NCI-H1694 (cell line): ENCODE results near the gene PRKAR2A.

Experiments
- DNase-seq: peaks from one replicate; lab custom pipeline; 2025; lab: John Stamatoyannopoulos, UW

The PRKAR2A gene

DNA sequence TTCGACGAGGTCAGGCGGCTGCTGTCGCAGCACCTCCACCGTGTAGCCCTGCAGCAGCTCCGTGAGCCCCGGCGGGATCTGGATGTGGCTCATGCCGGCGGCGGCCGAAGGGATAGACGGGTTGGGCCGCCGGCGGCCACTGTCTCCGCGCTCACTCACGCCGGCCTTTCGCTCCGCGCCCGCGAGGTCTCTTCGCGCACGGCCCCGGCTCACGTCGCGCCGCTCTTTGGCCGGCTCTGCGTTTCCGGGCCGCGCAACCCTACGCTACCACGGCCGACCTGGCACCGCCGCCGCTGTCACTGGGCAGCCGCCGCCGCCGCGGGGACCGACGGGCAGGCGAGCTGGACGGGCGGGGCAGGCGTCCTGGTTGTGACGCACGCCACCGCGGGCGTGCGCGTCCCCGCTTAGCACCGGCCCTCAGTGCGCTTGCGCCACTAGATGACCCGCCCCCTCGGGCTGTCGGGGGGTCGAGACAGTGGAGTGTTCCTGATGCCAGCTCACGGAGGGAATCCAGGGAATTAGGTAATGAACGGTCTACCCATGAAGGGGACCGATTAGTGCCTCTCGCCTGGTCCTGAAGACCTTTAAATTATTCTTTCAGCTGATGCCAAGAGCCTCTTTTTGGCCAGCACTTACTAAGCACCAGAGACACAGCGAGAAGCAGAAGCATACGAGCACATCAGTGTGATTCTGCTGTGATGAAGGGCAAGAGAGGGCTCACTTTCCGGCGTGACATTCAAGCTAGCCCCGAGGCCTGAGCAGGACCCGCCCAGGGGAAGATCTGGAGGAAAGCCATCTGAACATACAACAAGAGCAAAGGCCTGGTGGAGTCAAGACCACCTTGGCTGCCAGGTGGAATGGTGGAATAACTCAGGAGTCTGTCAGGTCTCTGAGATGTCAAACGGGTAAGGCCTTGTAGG is at the start of gene PRKAR2A:
PRKAR2A (minus strand) TSS at position 371 of the 920 bp plus-strand sequence; CDS start at position 93, 278 bp downstream.
- DNase-seq, result no peak

DNA sequence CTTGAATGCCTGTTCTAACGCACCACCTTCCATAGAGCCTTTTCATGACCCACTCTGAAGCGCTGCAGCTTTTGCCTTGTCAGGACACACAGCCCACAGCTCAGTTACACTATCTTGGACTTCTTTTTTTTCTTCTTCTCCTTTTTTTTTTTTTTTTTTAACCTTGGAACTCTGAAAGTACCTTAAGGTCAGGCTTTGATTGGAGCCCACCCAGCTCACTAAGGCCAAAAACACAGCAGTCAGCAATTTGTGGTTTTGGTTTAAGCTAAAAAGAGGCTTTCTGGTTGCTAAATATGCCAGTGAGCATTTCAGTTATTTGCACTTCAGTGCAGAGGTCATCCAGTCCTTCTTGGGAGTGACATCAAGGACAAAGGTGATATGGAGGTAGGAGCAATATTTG is 49.3 kb upstream of the PRKAR2A start:
- no peak for DNase-seq

DNA sequence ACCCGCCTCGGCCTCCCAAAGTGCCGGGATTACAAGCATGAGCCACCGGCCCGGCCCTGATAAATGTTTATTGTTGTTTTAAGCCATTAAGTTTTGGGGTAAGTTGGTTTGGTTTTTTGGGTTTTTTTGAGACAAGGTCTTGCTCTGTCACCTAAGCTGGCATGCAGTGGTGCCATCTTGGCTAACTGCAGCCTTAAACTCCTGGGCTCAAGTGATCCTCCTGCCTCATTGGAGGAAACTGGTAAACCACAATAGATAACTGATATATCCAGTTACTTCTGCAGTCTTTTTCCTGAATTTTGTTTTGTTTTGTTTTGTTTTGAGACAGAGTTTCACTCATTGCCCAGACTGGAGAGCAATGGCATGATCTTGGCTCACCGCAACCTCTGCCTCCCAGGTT is 46.8 kb upstream of the PRKAR2A start:
- DNase-seq, result no peak

DNA sequence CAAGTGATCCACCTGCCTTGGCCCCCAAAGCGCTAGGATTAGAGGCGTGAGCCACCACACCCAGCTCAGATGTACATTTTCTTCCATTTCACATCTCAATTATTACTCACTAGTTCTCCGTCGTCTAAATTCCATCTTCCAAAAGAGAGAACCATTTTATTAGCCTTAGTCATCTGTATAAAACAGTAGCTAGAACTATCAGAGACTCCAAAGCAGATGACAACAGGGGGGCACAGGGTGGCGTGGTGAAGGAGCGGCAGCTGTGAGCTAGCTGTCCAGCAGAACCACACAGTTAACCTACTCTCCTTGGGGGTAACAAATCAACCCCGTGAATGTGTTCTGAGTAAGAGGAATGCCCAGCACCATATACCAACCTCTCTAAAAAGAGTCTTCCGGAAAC is 43.9 kb upstream of the PRKAR2A start:
- DNase-seq, result no peak

DNA sequence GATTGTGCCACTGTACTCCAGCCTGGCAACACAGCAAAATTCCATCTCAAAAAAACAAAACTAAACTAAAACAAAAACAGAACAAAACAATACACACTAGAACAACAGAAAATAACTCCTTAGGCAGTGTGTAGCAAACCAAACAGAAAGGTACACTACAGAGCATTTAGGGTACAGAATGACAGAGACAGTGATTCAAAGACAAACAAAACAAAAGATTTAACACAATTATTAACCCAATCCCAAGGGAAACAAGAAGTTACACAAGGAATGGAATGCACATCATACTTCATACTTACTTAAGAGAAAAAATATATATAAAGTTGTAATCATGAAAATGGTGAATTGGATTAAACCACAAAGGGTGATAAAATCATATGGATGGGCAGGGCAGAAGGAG is 38.1 kb upstream of the PRKAR2A start:
- DNase-seq, result no peak

DNA sequence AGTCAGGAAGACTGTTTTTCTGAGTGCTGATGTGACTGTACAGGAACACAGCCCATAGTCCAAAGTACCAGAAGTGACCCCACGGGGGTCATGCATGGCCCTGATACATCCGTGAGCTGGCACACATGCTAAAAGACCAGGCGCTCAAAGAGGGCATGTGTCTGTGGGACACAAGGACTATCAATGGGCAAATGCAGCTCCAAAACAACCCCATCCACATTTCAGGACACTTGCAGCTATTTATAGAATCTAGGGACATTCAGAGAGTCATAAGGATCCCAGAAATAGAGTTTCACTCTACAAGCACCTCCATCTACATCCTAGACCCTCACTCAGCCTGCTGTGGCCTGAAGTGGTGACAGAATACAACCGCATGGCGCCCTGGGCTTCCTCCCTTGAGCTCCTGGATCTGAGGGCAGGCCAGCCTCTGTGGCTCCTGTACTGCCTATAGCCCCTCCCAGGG is 34.0 kb upstream of the PRKAR2A start:
- DNase-seq, result no peak

DNA sequence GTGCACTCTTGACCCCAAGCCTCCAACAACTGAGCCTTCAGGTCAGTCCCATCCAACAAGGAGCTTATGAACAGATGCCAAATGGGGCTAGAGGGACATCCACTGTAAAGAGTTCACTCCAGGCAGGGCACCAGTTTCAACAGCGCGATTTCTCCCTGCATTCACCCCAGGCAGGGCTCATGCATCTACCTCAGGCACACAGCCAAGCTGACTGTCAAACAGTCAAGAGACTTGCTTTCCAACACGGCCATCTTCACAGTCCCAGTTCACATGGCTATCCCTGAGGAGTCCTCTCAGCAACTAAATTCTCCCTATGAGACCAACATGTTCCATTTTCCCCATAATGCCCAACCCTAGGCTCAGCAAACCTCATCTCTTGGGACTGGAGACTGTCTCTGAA is 33.3 kb upstream of the PRKAR2A start:
- no peak for DNase-seq

DNA sequence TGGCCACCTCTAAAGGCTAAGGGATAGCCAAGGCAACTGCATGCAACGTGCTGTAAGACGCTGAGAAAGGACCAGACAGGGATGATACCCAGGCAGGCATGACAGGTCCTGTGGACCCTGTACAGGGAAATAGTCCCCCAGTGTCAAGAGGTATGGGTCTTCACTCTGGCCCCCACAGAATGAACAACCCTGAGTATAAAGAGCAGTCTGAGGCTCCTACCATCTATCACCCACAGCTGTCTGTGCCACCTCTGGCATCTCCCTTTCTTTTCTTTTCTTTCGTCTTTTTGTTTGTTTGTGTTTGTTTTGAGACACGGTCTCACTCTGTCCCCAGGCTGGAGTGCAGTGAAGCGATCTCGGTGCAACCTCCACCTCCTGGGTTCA is 32.3 kb upstream of the PRKAR2A start:
- no peak for DNase-seq

DNA sequence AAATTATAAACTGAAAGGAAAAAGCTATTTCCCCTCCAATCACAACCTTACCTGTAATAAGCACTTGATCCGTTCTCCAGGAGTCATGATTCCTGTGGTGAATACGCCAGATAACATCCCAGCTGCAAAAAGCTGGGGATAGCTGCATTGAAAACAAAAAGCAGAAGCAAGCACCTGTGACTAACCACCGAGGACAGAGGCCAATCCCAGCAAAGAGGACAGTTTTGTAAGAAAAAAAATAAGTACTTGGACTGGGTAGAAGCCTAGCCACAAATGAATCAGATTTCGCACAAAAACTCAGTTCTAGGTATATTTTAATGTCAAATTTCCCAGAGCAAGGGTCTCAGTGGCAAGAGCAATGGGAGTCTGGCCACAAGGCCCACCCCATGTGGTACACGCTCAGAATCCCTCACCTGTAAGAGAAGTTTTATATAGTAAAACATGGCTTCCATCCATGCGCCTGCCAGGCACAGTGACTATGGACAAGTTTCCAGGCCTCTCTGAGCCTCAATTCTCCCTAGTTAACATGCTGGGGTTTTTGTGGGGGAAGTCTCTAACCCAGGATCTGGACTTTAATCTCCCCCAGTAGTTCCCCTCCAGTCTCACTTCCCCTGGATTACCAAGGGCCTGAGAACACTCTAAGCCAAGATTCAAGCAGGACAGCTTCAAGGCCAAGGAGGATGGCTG is 31.8 kb upstream of the PRKAR2A start:
- DNase-seq, result no peak

DNA sequence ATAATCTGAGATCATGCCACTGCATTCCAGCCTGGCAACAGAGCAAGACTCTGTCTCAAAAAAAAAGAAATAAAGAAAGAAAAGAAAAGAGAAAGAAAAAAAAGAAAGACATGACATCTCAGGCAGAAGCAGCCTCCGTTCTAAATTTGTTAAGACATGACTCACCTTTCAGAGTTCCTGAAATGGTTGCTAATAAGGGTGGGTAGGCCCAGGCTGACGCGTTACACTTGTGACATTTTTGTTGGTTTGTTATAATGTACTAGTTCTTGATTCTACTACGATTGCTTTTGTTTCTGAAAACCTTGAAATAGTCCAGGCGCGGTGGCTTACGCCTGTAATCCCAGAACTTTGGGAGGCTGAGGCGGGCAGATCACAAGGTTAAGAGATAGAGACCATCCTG is 30.0 kb upstream of the PRKAR2A start:
- DNase-seq, result no peak

DNA sequence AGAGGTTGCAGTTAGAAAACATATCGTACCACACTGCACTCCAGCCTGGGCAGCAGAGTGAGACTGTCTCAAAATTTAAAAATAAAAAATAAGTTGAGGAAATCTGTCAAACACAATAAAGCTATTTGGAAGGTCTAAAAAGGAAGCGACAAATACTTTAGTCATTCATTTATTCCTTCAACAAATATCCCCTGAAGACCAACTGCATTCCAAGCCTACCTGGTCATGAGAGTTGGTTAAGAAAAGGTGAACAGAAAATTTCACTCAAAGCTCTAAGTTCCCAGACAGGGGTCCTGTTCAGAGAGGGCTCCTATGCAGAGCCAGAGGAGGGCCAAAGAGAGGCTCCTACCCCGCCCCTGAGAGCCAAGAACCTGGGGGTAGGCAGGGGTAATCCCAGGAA is 15.4 kb upstream of the PRKAR2A start:
- no peak for DNase-seq

DNA sequence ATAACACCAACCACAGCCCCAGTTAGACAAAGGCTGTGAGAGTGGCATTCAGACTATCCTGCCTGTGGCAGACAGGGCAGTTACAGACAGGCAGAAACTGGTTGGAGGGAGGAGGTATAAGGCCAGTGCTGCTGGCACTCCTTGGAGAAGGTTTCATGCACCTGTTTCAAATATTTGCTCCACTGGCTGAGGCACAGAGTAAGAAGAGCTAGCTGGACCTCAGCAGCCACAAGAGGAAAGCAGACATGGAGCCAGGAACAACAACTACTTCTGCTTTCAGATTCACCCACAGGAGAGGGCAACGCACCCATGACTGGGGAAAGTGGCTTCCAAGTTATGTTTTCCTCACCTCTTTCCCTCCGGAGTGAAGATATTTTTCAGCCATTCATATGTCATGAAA is 11.5 kb upstream of the PRKAR2A start:
- no peak for DNase-seq

DNA sequence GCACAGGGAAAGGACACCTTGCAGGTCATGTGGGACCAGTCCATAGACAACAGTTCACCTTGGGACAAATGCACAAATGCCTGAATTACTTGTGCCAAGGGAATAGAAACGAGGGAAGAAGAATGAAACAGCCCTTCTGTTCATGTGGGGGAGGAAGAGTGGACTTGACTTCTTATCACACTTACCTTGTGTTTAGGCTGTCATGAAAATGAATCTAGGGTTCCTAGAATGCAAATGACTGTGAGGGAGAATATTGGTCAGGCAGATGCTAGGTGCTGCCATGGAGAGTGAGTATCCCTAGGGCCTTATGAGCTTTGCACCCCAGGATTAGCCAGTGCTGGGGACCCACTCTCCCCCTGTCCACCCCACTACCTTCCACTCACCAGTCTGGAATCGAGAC is 11.0 kb upstream of the PRKAR2A start:
- no peak for DNase-seq

DNA sequence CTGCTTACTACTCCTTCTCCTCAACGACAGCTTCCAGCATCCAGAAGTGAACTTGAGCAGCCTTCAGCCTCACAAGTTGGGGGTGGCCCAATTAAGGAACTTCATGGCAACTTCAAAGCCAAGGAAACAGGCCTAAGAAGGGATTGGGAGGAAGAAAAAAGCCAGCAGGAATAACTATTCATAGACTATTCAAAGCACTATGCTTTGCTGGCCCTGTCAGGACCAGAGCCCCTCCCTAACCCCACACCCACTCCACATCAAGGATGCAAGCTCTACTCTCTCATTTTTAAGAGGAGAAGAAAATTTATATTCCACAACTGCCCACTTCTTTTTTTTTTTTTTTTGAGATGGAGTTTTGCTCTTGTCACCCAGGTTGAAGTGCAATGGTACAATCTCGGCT is 10.0 kb upstream of the PRKAR2A start:
- DNase-seq, result no peak

DNA sequence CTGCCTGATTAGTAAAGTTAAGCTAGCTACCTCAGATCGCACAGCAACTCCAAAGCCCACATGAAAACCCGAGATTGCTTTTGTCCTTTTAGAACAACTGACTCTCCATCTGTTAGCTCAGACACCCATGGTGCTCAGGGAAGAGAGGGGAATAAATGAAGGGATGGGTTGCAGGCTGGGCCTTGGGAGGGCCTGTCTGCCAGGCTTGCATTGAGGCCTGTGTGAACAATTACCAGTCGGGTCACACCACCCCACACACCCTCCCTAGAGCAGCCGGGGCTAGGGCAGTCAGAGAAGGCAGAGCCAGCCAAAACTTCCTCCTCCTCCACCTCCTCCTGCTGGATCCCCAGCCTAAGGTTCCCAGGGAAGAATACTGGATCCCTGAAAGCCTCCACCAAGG is 8.8 kb upstream of the PRKAR2A start:
- DNase-seq, result no peak

DNA sequence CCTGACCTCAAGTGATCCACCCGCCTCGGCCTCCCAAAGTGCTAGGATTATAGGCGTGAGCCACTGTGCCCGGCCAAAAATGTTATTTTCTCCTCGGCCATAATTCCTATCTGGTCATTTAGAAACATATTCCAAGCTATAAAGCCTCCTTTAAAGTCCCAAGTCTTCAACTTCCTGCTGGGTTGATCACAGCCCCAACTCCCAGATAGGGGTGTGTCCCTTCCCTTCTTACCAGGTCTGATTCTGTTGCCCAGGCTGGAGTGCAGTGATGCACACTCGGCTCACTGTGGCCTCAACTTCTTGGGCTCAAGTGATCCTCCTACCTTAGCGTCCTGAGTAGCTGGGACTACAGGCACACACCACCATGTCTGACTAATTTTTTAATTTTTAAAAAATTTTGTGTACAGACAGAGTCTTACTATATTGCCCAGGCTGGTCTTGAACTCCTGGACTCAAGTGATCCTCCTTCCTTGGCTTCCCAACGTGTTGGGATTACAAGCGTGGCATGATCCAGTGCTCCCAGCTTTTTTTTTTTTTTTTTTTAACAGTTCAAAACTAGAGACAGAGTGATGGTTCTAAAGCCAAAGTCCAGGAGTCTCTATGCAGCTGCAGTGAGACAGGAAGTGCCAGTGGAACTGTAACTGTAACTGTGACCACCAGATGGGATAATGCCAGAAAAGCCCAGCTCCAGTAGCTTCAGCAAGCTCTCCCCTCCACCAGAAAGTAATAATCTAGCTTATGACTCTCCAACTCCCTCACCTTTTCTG is 8.2 kb upstream of the PRKAR2A start:
- DNase-seq, result no peak

DNA sequence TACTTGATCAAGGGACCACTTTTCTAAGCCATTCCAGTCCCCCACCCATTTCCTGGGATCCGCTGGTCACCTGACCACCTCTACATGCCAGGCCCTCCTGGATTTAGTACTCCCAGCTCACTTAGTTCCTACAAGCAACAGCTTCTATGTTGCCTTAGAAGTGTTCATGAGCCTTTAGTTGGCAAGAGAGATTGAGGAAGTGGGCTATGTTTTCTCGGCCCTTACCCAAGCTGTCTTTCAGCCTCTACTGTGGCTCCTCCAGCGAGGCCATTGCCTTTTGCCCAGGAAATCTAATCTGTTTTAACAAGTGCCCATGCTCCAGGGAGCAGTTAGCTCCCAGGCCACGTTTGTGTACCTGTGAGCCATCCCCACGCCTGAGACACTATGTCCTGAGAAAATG is 4.5 kb upstream of the PRKAR2A start:
- no peak for DNase-seq

DNA sequence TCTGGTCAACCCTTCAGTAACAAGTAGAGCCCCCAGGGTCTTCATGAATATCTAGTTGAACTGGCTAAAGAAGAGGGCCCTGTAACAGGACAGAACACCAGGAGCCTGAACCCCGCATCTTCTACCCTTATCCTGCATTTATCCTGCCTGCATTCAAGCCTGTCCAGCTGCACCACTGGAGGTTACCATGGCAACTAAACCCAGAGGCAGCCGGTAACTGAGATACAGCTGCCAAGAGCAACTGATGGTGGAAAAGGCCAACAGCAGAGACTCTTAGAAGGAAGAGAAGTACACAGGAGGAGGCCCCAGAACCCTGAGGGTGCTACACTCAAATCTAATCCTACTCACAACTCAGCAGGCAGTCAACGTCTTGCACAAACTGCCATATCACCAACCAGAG is 3.7 kb upstream of the PRKAR2A start:
- DNase-seq, result no peak

DNA sequence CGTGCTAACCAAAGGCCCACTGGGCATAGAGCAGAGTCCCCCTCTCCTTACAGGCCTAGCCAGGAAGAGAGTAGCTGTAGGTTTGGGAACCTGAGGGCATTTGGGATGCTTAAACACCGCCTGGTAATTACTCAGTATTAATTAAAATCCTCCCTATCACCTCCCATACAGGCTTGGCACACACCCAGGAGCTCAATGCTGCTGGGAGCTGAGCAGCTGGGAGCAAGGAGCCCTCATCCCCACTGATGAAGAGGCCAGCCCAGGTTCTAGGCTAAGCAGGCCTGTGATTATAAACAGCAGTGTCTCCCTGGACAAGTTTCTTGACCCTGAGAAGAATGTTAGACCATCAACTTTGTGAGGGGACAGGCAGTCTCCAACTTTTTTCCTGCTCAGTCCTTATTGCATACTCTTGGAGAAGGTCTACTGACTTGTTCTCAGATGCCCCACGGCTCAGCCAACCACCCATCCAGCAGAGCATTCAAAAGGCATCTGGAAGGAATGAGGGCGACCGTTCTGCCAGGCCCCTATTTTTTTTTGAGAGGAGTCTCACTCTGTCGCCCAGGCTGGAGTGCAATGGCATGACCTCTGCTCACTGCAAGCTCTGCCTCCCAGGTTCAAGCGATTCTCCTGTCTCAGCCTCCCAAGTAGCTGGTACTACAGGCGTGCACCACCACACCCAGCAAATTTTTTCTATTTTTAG is 1.3 kb upstream of the PRKAR2A start:
- DNase-seq, result no peak

DNA sequence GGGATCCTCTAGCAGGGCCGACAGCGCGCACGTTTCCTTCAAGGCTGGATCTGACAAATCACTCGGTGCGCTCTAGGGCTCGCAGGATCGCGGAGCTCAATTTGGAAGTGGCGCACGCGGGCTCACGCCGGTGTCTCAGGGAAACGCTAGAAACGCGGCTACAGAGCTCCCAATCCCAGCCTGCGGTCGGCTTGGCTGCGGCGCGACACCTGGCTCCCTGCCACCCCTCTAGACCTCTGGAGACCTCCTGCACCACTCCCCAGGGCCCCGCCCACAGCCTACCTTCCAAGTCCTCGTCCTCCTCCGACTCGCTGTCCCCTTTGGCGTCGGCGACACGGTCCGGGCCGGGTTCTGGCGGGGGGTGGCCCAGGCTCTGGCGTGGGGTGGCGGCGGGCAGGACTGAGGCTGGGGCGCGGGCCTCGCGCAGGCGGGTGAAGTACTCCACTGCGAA is 596 bp downstream of the PRKAR2A start:
- DNase-seq, result no peak

DNA sequence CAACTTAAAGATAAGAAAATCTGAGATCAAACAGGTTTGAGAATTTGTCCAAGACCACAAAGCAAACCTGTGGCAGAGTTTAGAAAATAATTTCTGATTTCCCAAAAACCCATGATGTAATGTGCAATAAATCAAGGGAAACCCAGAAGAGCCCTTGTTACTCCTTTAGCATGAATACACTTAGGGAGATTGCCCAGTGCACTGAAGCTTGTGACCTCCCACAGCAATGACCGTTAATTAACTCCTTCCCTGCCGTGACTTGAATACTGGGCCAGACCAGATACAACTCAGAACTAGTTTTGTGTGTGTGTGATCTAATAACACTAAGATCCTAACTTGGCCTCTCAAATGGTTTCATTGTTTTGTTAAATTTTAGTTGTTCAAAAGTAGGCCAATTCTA is 2.5 kb downstream of the PRKAR2A start:
- no peak for DNase-seq

DNA sequence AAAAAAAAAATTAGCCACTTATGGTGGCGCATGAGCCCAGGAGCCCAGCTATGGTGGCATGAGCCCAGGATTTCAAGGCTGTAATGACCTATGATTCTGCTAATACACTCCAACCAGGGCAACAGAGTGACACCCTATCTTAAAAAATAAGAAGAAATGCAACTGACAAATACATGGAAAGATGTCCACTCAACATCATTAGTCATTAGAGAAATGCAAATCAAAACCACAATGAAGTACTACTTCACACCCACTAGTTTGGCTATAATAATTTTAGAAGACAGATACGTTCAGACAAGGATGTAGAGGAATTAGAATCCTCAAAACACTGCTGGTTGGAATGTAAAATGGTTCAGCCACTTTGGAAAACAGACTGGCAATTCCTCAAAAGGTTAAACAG is 10.5 kb downstream of the PRKAR2A start:
- DNase-seq, result no peak
